CD4-positive, alpha-beta T cell treated with Interferon alpha-2 for 1 hour (primary cell): ENCODE measurements around the gene CADPS2.
"Not testable (repeated sequence)": the region's sequence is repeated elsewhere in the genome, so short reads cannot be mapped to it uniquely, and the experiment has no call there.

Experiments used
- DNase-seq, 2 donors: peaks; one replicate each; pipeline ENCODE4 v3.0.0-alpha.2; 2020 to 2022

CADPS2 gene

DNA sequence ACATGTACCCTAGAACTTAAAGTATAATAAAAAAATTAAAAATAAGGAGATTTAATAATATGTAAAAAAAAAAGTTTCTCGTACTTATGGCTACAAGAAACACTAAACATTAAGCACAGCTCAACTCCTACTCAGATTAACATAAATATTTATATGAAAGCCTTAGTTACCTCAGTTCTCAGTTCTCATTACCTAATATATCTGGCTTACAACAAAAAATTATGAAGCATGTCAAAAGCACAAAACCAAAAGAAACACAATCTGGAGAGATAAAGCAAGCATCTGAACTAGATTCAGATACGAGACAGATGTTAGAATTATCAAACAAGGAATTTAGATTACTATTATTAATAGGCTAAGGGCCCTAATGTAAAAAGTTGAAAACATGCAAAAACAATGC lies 227.4 kb downstream of the CADPS2 start:
- DNase-seq: no peak

DNA sequence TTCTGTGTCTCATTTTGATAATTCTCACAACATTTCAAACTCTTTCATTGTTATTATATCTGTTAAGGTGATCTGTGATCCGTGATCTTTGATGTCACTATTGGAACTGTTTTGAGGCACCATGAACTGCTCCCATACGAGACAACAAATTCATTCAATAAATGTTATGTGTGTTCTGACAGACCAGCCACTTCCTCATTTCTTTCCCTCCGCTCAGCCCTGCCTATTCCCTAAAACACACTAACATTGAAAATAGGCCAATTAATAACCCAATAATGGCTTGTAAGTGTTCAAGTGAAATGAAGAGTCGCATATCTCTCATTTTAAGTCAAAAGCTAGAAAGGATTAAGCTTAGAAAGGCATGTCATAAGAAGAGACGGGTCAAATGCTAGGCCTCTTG lies 232.6 kb downstream of the CADPS2 start:
- DNase-seq: no peak

DNA sequence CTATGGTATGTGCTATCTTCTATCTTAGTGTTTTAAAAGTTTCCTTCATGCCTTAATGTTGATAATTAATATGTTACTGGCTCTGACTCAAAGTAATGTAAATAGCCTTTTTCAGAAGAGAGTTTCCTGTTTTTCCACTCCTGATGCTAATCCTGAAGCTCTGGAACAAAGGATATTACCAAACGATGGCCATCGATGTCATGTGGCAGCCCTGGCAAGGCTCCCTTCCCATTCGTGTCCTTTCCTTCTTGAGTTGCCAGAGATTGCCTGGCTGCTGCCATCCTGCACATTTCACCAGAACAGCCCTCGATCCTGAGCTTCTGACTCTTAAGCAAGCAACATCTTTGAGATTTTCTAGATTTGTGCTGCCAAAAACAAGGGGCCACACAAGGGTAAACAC lies 233.4 kb downstream of the CADPS2 start:
- DNase-seq: no peak

DNA sequence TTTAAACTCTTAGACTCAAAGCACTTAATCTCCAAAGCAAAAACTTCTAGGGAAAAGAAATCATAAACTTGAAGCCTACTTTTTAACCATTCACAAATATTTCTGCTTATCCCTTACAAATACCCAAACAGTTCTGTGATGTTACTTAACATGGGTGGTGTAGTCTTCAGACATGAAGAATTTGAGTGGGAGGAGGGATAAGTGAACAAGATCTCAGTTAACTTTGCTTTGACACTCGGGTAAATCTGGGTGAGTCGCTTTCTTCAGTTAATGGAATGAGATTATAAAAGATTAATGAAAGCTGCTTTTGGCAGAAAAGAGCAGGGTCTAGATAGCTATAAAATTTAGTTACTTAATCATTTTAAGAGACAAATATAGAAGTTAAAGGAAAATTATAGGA lies 234.8 kb downstream of the CADPS2 start:
- DNase-seq: no peak

DNA sequence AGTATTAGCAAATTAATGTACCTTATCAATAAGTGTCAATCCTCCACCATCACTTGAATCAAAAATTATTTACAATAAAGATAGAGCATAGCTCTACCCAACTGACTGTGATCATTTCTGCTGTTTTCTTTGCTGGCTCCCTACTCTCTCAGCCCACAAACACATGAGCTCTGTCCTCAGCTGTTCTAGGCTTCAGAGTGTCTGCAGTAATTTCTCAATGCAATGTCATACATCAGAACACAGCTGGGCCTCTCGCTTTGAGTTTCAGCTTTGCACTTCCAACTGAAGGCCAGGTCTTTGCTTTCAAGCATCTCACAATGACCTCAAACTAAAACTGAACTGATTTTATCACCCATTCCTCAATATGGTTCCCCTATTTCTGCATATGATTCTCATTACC lies 243.0 kb downstream of the CADPS2 start:
- no peak for DNase-seq

DNA sequence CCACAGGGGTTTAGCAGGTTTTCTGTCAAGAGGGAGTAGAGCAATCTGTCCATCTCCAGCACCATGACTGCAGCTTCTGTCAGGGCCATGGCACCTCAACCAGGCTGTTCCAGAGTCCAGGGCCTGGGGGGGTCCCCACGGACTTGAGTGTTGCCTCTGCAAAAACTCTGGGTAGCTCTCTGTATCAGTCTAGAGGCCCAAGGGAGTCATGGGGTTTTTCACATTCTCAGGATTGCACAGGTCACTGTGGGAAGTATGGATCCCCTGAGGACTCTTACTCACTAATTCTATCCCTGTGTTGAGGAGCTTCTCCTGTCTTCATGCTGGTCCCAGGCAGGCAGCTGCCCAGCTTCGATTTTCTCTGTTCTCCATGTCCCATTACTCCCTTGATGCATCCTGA lies 247.8 kb downstream of the CADPS2 start:
- no peak for DNase-seq

DNA sequence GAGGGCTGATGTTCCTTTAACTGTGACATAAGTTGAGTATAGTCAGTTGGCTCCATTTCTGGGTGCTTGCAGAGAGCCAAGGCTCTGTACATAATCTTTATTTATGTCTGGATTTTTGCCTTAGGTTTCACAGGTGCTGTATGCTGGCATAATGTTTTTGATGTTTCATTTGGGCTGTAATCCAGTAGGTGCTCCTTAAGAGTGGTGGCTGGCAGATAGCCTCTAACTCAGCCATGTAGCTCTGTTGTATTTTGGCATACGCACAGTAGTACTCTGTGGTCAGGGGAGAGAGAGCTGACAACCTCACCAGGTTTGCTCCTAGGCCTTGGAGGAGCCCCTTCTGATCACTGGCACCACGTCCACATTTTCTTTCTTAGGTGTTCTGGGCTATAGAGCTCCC lies 248.5 kb downstream of the CADPS2 start:
- no peak for DNase-seq

DNA sequence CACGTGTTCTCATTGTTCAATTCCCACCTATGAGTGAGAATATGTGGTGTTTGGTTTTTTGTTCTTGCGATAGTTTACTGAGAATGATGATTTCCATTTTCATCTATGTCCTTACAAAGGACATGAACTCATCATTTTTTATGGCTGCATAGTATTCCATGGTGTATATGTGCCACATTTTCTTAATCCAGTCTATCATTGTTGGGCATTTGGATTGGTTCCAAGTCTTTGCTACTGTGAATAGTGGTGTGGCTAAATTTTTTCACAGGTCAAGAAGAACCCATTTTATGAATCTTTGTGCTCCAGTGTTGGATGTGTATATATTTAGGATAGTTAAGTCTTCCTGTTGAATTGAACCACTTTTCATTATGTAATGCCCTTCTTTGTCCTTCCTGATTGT lies 250.8 kb downstream of the CADPS2 start:
- not testable (repeated sequence) for DNase-seq

DNA sequence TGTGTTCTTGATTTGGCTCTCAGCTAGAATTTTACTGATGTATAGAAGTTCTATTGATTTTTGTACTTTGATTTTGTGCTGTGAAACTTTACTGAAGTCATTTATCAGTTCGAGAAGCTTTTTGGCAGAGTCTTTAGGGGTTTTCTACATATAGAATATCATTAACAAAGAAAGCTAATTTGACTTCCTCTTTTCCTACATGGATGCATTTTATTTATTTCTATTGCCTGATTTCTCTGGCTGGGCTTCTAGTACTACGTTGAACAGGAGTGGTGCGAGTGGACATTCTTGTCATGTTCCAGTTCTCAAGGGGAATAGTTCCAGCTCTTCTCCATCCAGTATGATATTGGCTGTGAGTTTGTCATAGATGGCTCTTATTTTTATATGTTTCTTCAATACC lies 252.8 kb downstream of the CADPS2 start:
- no peak for DNase-seq

DNA sequence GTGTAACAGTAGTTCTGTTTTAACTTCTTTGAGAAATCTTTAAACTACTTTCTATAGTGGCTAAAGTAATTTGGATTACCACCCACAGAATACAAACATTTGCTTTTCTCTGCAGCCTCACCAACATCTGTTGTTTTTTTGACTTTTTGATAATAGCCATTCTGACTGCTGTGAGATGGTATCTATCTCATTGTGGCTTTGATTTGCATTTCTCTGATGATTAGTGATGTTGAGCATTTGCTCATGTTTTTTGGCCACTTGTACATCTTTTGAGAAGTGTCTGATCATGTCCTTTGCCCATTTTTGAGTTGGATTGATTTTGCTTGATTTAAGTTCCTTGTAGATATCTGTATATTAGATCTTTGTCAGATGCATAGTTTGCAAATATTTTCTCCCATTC lies 254.0 kb downstream of the CADPS2 start:
- DNase-seq: no peak

DNA sequence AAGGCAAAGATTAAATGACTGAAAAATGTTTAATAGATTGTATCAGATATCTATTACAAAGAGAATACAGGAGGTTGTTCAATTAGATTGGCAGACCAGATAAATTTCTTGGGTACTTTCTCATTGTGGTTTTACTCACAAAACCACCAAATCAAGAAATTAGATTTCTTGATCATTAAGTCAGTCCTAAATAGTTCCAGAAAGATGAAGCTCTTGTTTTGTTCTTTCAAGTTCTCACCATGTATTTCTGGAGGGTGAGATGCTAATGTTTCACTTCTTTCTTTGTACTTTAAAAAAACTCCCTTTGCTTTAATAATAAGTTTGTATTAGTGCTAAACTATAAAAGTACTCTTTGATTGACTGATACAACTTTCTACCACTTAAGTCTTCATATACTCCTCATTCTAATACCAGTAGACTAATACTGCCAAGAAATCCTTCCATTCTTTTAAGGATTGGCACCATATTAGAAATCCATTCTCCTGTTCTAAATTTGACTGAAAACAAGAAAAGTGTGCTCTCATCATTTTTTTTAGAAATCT lies 256.8 kb downstream of the CADPS2 start:
- DNase-seq: no peak

DNA sequence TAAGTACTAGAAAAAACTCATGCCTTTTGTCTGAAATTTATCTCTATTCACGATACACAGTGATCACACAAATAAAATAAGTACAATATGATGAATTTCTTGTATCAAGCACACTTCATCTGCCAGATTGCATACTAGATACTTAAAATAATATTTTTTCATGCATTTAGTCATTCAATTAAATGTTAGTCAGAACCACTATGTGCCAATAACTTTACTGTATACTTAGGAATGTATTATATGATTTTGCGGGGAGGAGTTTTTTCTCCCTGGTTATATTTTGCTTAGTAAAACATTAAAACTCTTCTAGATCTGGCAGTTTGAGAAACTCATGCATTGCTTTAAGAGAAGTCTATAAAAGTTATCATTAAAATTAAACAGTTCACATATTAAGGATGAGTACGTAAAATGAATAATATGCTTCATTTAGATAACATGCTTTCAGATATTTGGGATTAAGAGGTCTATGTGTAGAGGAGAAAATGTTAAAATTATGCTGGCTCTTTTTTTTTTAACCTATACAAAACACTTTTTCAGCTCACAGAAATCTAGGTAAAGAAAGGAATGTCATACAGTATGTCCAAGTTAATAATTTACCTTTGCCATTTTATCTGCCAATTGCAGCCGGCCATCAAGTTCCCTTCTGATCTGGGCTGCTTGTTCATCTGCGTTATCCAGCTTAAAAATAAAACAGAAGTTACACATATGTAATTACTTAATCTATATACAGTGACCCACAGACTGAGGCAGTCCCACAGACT lies 257.4 kb downstream of the CADPS2 start:
- DNase-seq: no peak

DNA sequence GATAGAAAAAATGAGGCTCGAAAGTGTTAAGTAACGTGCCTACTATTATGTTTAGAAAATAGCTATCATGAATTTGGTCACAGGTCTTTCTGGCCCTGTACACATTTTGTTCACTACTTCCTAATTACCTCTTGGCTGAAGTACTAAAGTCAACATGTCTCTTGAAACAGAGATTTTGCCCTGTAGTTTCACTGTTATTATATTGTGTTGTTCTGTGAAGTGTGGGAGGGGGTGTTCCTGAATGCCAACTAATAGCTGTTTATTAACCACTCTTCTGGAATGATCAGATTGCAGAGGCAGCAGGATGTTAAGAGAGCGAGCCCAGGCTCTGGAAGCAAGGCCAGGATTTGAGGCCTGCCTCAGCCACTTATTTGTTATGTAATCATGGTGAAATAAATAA lies 259.5 kb downstream of the CADPS2 start:
- DNase-seq: no peak

DNA sequence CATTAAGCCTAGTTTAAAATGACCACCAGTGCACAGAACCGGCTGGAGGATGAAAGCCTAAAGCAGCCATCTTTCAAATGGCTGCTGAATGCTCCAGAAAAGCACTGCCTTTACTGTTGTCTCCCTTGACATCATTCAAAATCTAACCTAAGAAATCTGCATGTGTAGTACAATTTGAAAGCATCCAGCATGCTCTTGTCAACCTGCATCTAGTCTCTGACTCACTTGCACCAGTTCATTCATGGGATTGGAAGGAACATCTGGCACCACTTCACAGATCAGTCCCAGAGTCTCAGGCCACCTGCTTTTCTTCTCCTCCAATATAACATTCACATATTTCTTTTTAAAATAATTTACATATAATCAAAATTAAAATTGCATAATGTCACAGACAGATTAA lies 263.6 kb downstream of the CADPS2 start:
- DNase-seq: no peak

DNA sequence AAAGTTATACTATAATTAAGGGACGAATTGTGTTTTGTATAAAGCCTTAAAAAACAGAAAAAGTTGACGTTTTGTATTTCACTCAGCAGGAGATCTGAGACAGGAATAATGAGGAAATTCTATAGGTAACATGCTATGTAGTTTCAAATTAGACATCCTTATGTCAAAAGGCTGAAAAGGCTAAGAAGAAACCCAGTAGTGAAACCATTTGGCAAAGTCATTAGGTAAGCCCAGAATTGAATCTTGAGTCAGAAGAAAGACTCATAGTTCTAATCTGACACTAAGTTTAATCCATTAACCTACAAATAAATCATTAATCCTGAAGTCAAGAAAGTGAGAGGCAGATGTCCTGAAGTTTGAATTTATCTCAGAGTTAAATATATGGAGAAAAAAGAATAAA lies 266.6 kb downstream of the CADPS2 start:
- DNase-seq: no peak

DNA sequence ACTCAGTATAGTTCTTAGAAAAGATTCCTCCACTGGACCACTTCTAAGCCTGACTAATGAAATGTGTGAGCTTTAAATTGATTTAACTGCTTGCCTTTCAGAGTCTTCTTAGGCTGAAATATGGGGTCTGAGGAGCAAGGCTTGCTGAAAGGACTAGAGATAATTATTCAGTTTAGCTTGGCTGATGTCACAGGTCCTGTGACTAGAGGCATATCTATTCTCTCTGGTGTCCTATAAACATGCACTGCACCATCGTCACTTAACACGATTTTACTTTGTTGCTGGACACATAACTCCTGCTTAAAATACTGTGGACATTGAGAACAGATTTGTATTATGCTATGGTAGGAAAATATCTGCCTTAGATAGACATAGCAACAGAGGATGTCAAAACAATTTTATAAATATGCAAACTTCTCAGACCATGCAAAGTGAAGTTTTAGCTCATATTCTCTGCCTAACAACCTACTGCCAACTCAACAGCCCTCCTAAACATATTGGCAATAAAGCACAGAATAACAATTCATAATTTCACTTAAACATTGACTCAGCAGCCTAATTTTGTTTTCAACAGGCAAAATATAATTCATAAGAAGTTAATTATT lies 267.6 kb downstream of the CADPS2 start:
- DNase-seq: no peak

DNA sequence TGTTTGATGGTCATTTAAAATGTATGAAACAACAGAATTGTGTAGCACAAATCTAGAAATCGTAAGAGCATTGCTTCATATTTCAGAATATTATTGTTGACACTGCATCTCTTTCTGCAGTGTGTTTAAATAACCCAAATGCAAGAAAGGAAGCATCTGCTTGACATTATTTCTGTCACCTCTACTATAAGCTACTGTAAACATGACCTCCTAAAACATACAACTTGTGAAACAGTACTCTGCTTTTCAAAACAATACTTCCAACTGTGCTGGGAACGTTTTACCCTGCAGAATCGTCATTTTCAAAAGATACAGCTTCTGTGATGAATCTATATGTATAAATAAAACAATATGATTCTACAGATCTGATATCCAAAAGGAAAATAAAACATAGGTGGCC lies 269.3 kb downstream of the CADPS2 start:
- no peak for DNase-seq

DNA sequence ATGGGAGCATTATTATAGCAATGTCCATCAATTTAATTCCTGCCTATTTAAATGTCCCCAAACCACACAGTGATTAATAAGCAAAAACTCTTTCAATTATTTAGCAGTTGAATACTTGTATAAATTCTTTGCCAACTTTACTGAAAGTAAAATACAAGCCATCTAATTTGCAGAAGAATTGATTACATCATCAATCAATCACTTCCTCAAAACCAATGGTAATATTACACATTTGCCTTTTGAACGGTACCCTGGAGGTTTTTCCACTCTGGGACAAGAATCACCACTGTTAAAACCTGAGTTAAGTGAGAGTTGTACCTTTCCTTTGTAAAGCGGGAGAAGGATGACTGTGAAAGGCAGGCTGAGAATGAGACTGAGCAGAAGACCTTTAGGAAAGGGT lies 280.3 kb downstream of the CADPS2 start:
- no peak for DNase-seq

DNA sequence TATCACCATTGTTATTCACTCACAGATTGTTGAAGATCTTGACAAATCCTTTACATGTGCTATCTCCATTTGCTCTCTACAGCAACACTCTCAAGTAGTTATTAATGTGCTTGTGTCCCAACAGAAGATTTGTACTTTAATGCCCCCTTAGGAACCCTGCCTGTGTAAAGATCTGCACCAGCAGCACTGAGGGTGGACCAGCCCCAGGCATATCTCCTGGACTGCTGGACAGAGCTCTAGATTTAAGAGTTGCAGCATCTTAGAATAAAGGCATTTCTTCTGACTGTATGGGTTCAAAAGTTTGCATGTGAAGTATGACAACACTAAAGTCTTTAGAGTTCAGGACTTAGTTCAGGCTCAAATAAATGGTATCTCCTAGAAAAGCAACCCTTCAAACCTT lies 282.0 kb downstream of the CADPS2 start:
- no peak for DNase-seq

DNA sequence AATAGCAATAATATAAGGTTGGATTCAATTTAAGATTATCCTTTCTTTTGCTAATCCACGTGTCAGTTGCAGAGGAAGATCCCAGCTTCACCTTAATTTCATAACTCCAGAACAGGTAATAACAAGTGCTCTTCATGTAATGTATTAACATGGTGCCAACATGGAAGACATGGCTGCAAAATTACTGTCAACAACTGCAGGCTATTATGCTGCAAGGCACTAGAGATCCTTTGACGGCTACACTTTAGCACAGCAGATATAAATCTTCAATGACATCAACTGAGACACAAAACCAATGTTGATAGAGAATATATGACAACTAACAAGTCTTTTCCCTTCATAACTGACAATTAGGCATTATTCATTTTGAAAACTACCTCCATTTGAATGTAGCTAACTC lies 283.5 kb downstream of the CADPS2 start:
- no peak for DNase-seq

DNA sequence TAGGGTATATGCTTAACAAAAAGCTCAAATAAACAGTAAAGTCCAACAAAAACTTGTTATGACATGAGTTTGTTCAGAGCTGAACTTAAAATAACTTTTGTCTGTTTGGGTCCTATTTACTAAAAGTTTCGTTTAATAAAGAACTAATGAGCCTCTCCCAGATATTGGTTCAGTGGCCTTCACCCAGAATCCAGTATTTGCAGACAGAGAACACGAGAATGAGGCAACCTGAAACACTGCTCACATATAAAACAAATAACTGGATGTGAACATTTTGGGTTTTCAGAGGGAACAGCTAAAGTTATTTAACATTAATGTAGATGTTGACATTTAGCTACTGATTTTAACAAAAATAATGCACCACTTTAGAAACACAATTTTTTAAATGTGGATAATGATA lies 285.6 kb downstream of the CADPS2 start:
- no peak for DNase-seq

DNA sequence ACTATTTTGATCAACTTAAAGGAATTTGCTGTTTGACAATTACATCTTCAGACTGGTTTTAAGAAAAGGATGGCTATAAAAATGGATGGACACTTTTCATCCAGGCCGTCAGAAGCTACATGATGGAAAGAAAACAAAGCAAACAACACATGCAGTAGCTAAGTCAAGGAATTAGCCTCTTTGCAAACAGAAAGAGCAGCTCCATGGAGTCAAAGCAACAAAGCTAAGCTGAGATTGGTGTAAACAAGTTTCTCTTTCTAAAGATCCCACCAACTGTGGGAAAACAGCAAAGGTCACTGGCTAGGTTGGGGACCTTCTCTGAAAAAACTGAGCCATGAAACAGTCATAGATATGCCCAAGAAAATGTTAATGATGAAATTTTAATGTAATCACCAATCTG lies 286.2 kb downstream of the CADPS2 start:
- no peak for DNase-seq

DNA sequence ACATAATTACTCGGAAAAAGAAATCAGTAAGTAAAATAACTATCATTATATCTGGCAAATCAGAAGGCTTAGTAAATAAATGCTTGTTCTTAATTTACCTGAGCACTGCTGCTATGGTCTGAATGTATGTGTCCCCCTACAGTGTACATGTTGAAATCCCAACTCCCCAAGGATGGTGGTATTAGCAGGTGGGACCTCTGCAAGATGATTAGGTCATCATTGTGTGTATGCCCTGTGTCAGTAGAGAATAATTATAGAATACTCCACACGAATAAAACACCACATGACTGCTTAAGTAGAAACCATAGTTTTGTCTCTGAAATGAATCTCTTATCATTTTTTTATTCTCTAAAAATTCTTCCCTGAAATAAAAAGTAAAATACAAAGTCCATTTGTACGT lies 289.0 kb downstream of the CADPS2 start:
- DNase-seq: no peak

DNA sequence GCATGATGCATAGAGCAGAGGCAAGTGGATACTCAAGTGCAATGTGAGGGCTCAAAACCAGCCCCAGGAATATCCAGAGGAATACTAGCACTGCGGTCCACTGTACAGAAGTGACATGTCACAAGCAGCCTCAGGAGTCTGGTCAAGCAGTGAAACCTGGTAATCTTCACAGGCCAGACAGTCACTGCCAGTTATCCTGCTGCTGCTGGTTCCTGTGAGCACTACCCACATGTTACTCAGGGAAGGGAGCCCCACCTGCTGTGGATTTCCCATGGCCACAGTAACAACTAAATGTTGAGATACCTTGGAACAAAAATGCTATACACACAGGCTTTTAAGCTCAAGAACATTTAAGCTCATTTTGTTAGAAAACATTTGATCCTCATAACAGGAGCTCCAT lies 290.4 kb downstream of the CADPS2 start:
- DNase-seq: no peak

DNA sequence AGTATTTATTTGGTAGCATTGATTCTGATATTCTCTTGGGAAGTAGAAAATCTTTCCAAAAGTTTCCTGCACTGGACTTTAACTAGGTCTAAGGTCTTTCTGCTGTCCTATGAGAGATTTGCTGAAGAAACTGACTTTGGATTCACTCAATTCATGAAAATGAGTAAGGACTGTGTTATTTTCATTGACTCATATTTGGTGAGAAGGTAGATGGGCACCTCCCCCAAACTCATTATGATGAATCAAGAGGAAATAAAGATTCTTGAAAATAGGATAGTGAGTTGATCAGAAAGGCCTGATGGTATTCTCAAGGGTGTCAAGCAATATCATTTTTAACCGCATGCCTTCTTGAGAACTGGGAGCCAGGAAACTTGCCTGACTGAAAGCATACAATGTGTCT lies 297.6 kb downstream of the CADPS2 start:
- no peak for DNase-seq
